NCI-H524 treated with DMSO at 0.1 percent for 48 hours (cell line): Measurements from ENCODE around the gene KDM2B.

Source experiments
- DNase-seq: peaks from one replicate; lab custom pipeline; 2025; lab: John Stamatoyannopoulos, UW

KDM2B gene

GRCh38 chr12:121455766-121456420 lies 124.9 kb downstream of the KDM2B start:
- DNase-seq: no peak

- no peak for DNase-seq
These were observed 125.9 kb downstream of the KDM2B start for GRCh38 chr12:121454921-121455320.

- no peak for DNase-seq
These were observed 127.2 kb downstream of the KDM2B start for GRCh38 chr12:121453629-121454028.

- no peak for DNase-seq
These were observed 127.8 kb downstream of the KDM2B start for GRCh38 chr12:121452985-121453360.

- DNase-seq: no peak
These were observed 128.4 kb downstream of the KDM2B start for GRCh38 chr12:121452340-121452984.

GRCh38 chr12:121451961-121452339 lies 128.9 kb downstream of the KDM2B start:
- DNase-seq: no peak

- DNase-seq: no peak
These were observed 132.0 kb downstream of the KDM2B start for GRCh38 chr12:121448771-121449315.

GRCh38 chr12:121446750-121447149 lies 134.1 kb downstream of the KDM2B start:
- DNase-seq: no peak

GRCh38 chr12:121444842-121445202 lies 136.0 kb downstream of the KDM2B start:
- no peak for DNase-seq

- DNase-seq: no peak
These were observed 136.6 kb downstream of the KDM2B start for GRCh38 chr12:121443911-121444841.

GRCh38 chr12:121443193-121443870 lies 137.5 kb downstream of the KDM2B start:
- DNase-seq: no peak

GRCh38 chr12:121442028-121442948 lies 138.5 kb downstream of the KDM2B start:
- no peak for DNase-seq

GRCh38 chr12:121441555-121441954 lies 139.3 kb downstream of the KDM2B start:
- no peak for DNase-seq

- DNase-seq: no peak
These were observed 140.1 kb downstream of the KDM2B start for GRCh38 chr12:121440768-121441167.

- no peak for DNase-seq
These were observed 141.1 kb downstream of the KDM2B start for GRCh38 chr12:121439715-121440114.

- DNase-seq: no peak
These were observed 141.9 kb downstream of the KDM2B start for GRCh38 chr12:121438905-121439304.

- no peak for DNase-seq
These were observed 144.1 kb downstream of the KDM2B start for GRCh38 chr12:121436706-121437105.

- DNase-seq: no peak
These were observed 147.9 kb downstream of the KDM2B start for GRCh38 chr12:121432740-121433480.

GRCh38 chr12:121430833-121431415 lies 149.9 kb downstream of the KDM2B start:
- no peak for DNase-seq

GRCh38 chr12:121428883-121429282 lies 151.9 kb downstream of the KDM2B start:
- DNase-seq: no peak
